Esophagus squamous epithelium (tissue), 5 donors: ENCODE results near the gene TEX51. TPM values are rescaled to one million over a fixed set of nuclear protein-coding genes. Genes with fewer than 3 reads are reported as not detected.

Source experiments
- DNase-seq: peaks from one replicate; lab custom pipeline; 2025; lab: John Stamatoyannopoulos, UW
- H3K27ac ChIP-seq, 4 donors: fragments of 200-600 bp; sonication (generic); one replicate each; pipeline ENCODE4 v1.5.1; 2016 to 2019; ENCODE audit warnings: mild to moderate bottlenecking in 1 of 4
- H3K27me3 ChIP-seq, 4 donors: fragments of 200-600 bp; sonication (generic); 1 replicate in 3 of 4; 2 replicates in 1 of 4; pipeline versions ENCODE4 v1.5.1 to v1.6.0; 2017 to 2021; ENCODE audit warnings: antibody characterized with exemption in 1 of 4
- H3K36me3 ChIP-seq, 3 donors: fragments of 200-600 bp; sonication (generic); one replicate each; pipeline ENCODE4 v1.5.1; 2016 to 2019
- H3K4me1 ChIP-seq, 3 donors: fragments of 200-600 bp; sonication (generic); one replicate each; pipeline ENCODE4 v1.5.1; 2017 to 2019
- H3K4me3 ChIP-seq, 4 donors: fragments of 200-600 bp; sonication (generic); 1 replicate in 3 of 4; 2 replicates in 1 of 4; pipeline ENCODE4 v1.5.1; 2016 to 2019; ENCODE audit warnings: mild to moderate bottlenecking in 2 of 4, moderate library complexity in 1 of 4
- H3K9me3 ChIP-seq, 3 donors: fragments of 200-600 bp; sonication (generic); one replicate each; pipeline ENCODE4 v1.5.1; 2016 to 2019
- CTCF ChIP-seq, 6 experiments: fragments of 450-650 bp in 4 of 6; fragments of 200-600 bp in 2 of 6; sonication (generic) in 2 of 6; IDR thresholded peaks; one replicate each; pipeline ENCODE4 v1.5.1; 2016 to 2019; ENCODE audit warnings: antibody characterized with exemption in 6 of 6, mild to moderate bottlenecking in 4 of 6, moderate library complexity in 4 of 6
- POLR2A ChIP-seq, 4 donors: fragments of 450-650 bp; IDR thresholded peaks; one replicate each; pipeline ENCODE4 v1.6.1; 2017; ENCODE audit warnings: antibody characterized with exemption in 4 of 4, mild to moderate bottlenecking in 4 of 4, moderate library complexity in 3 of 4
- WGBS, 2 donors: methylation state at CpG; one replicate each; pipeline ENCODE4 v1.1.5; 2018; 5-methylcytosine and 5-hydroxymethylcytosine counted together
- intact Hi-C: fragments of 100-400 bp; cut with DNase I; formaldehyde crosslinking; loops from one replicate; pipeline ENCODE4 v1.15.0; 2022
- total RNA-seq, 4 donors: library from RNA; depleted of rRNA; stranded (reverse); fragments of >200 nt; gene quantifications; one replicate each; pipeline ENCODE4 v1.1.0, GENCODE V29; 2016
- donor health status: DM: yes; HTN: yes; CAD: no.

The TEX51 gene
- total RNA-seq, 4 donors from 2014 or later, result not detected

GRCh38 chr2:126851756-126852155 lies 46.9 kb upstream of the TEX51 start:
- 33 to 44% methylated on average over 1 of the region's 1 CpG for WGBS, 2 donors
- intact Hi-C loops, result no loop called here
- no peak for DNase-seq

DNA sequence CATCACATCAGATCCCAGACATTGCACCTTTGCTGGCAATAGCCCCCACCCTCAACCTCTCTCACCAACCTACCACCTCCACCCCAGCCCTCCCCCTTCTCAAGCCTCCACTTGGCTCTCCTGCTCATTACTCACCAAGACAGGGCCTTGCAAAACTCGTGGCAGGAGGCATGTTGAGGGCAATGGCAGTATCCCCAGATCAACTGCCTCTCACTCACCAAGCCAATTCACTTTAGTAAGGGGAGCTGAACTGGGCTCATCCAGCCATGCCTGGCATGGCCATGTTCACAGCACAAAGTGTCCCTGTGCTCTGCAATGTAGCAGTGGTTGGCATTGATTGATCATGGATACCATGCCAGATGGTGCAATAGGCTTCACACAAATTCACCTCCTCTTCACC lies 46.3 kb upstream of the TEX51 start:
- Histone ChIP-seq H3K4me1 (no peaks in the 10 kb centered on the region), H3K27me3 (no peaks in the 10 kb centered on the region), H3K36me3 (no peaks in the 10 kb centered on the region), H3K9me3 (no peaks in the 10 kb centered on the region), H3K4me3 (no peak overlapping the region), H3K27ac (no peak overlapping the region)
- 0 to 67% methylated on average over 1 of the region's 1 CpG for WGBS, 2 donors
- no peak for TF ChIP-seq CTCF (IDR thresholded peaks at IDR 0.05)
- TF ChIP-seq POLR2A (IDR thresholded peaks at IDR 0.05), result no peak
- DNase-seq, result no peak
- intact Hi-C loops, result no loop called here

More at GRCh38 chr2:126851756-126852155, 46.9 kb upstream of the TEX51 start:
- no peaks in the 10 kb centered on the region for H3K27me3 ChIP-seq
- H3K4me3 ChIP-seq, result no peak overlapping the region
- TF ChIP-seq POLR2A (IDR thresholded peaks at IDR 0.05) (no peak), CTCF (IDR thresholded peaks at IDR 0.05) (no peak)
- no peaks in the 10 kb centered on the region for H3K9me3 ChIP-seq
- no peak overlapping the region for H3K27ac ChIP-seq
- H3K36me3 ChIP-seq, result no peaks in the 10 kb centered on the region
- H3K4me1 ChIP-seq, result no peaks in the 10 kb centered on the region

GRCh38 chr2:126855606-126856005 lies 43.1 kb upstream of the TEX51 start:
- Histone ChIP-seq H3K27ac (no peak overlapping the region), H3K36me3 (no peaks in the 10 kb centered on the region), H3K4me3 (no peak overlapping the region), H3K4me1 (no peaks in the 10 kb centered on the region), H3K9me3 (no peaks in the 10 kb centered on the region), H3K27me3 (no peaks in the 10 kb centered on the region)
- TF ChIP-seq CTCF (IDR thresholded peaks at IDR 0.05), result no peak
- TF ChIP-seq POLR2A (IDR thresholded peaks at IDR 0.05), result no peak
- 50 to 69% methylated on average over 2 to 3 of the region's 3 CpGs for WGBS, 2 donors
- intact Hi-C loops, result no loop called here
- DNase-seq, result no peak

GRCh38 chr2:126856403-126856802 lies 42.3 kb upstream of the TEX51 start:
- WGBS, 2 donors, result 65 to 80% methylated on average over 4 to 5 of the region's 6 CpGs
- intact Hi-C loops, result no loop called here
- DNase-seq, result no peak
- Histone ChIP-seq H3K4me3 (no peak overlapping the region), H3K27ac (no peak overlapping the region), H3K4me1 (no peaks in the 10 kb centered on the region), H3K9me3 (no peaks in the 10 kb centered on the region), H3K27me3 (no peaks in the 10 kb centered on the region), H3K36me3 (no peaks in the 10 kb centered on the region)
- TF ChIP-seq CTCF (IDR thresholded peaks at IDR 0.05), result no peak
- TF ChIP-seq POLR2A (IDR thresholded peaks at IDR 0.05), result no peak

DNA sequence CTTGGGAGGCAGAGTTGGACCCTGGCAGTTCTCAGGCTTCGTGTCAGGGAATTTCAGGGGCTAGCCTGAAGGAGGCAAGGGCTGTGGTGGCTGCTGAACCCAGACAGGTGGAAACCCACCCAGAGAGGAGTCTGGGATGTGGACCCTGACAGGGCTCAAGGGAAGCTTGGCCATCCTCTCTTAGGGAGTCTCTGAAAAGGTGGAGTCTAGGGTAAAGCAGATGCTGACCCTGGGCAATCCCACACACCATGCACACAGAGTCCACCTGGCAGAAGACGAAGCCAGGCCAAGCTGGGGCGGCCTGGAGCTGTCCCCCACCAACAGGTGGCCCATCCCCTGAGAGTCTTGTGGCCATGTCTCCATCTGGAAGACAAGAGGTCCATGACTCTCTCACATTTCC lies 41.2 kb upstream of the TEX51 start:
- no peak for DNase-seq
- no peaks in the 10 kb centered on the region for H3K36me3 ChIP-seq
- no peak overlapping the region for H3K27ac ChIP-seq
- intact Hi-C loops, result no loop called here
- no peaks in the 10 kb centered on the region for H3K9me3 ChIP-seq
- WGBS, 2 donors, result 33 to 40% methylated on average over 1 to 2 of the region's 3 CpGs
- H3K4me3 ChIP-seq, result no peak overlapping the region
- TF ChIP-seq POLR2A (IDR thresholded peaks at IDR 0.05) (no peak), CTCF (IDR thresholded peaks at IDR 0.05) (no peak)
- H3K27me3 ChIP-seq, result no peaks in the 10 kb centered on the region
- no peaks in the 10 kb centered on the region for H3K4me1 ChIP-seq
